Stimulated activated CD4-positive, alpha-beta T cell treated with anti-CD3 and anti-CD28 coated beads, Interleukin-1b, Interleukin-23, amount 100 ng/mL, for 24 hours (primary cell): ENCODE measurements around the gene SERPINI1.

Experiments
- DNase-seq, 4 experiments: peaks; one replicate each; pipeline ENCODE4 v3.0.0-alpha.2; 2020; ENCODE audit warnings: low read depth in 4 of 4, low spot score in 1 of 4

The SERPINI1 gene

GRCh38 chr3:167844528-167844927, 109.0 kb downstream of the SERPINI1 start:
- DNase-seq: no peak

DNA sequence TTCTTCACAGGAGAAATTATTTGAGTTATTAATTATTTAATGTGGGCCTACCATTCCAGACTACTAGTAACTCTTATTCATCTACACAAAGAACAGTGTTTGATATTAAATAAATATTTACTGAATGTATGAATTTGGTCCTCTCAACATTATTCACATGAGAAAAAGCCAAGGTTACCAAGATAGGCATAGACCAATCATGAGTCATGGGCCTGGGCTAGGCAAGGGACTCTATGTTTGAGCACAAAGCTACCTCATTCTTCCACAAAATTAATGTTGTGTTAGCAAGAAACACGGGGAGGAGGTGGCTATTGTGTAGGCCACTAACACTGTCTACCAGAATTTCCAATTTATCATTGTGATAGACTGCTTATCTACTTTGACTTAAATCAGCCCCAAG, 115.7 kb downstream of the SERPINI1 start:
- DNase-seq: no peak

DNA sequence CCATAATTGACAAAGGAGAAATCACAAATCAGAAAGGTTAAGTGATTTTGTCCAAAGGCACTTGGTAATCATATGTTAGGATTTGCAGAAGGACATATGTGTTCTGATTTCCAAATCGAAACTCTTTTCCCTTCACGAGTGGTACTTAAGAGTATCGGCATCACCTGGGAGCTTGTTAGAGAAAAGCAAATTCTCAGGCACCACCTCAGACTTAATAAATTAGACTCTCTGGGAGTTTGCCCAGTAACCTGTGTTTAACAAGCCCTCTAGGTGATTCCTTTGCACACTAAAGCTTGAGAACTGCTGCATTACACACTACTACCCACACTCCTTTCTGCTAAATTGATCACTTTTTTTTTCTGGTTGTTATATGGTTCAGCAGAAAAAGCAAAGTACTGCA, 116.2 kb downstream of the SERPINI1 start:
- DNase-seq: no peak

- no peak for DNase-seq
Measured at GRCh38 chr3:167852216-167852615, 116.7 kb downstream of the SERPINI1 start.

DNA sequence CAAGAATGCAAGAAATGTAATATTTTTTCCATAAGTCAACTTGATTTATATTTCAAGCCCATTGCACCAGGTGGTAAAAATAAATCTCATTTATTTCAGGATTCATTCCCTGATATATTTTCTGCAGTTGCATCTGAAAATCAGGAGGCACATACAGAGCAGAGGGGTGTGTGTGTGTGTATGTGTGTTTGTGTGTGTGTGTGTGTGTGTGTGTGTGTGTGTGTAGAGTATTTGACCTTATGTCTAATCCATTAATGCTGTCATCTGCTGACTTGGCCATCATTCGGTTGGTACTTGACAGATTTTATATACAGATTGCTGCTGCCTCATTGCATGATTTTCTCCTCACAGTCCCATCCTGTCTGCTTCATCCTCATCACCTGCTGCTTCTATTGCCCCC, 118.5 kb downstream of the SERPINI1 start:
- no peak for DNase-seq

DNA sequence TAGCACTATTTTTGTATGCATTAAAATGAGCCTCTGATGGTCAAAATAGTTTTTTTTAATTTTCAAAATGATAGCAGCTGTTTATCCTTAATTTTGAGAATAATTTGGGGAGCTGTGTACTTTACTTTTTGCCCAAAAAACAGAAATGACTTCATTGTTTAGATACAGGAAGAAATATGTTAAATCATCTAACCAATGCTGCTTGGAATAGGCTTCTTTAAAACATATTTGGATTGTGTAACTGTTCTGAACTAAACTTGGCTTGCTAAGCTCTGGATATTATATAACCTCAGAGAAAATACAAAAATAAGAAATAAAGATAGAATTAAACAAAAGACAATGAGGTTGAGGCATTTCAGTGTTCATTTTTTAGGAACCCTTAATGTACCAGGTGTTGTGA, 119.3 kb downstream of the SERPINI1 start:
- DNase-seq: no peak

DNA sequence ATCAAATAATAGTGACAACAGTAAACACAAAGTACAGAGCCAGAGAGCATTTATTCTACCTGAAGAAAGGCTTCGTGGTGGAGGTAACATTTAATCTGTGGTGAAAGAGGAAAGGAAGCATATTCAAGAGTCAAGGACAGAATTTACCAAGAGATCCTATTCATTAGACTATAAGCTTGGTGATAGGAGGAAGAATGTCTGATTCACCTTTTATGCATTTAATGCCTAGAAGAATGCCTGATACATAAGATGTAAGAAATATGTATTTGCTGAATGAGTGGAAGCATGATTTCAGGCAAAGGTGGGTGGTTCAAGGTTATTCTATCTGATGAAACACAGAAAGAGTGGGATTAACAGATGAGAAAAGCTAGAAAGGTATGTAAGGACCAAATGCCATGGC, 119.8 kb downstream of the SERPINI1 start:
- no peak for DNase-seq

GRCh38 chr3:167858865-167859264, 123.3 kb downstream of the SERPINI1 start:
- DNase-seq: no peak

DNA sequence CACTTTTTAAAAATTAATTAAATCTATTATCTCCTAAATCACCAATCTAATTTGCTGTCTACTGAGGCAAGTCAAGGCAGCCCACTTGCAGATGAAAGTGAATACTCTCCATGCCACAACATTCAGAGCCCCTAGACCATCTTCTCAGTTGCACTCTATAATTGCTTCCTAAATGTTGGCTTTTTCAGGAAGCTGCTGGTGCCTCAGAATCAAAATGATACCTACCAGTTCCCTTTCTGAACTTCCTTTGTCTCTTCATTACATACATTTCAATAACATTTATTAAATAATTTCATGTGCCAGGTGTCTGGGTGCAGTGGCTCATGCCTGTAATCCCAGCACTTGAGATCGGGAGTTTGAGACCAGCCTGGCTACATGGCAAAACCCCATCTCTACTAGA, 124.1 kb downstream of the SERPINI1 start:
- DNase-seq: no peak

GRCh38 chr3:167861649-167862048, 126.1 kb downstream of the SERPINI1 start:
- DNase-seq: no peak

- no peak for DNase-seq
Measured at GRCh38 chr3:167862104-167862730, 126.7 kb downstream of the SERPINI1 start.

- no peak for DNase-seq
Measured at GRCh38 chr3:167863811-167864551, 128.5 kb downstream of the SERPINI1 start.

GRCh38 chr3:167864552-167864874, 129.0 kb downstream of the SERPINI1 start:
- DNase-seq: no peak

GRCh38 chr3:167866331-167866730, 130.8 kb downstream of the SERPINI1 start:
- no peak for DNase-seq

- no peak for DNase-seq
Measured at GRCh38 chr3:167867981-167868380, 132.5 kb downstream of the SERPINI1 start.

- DNase-seq: no peak
Measured at GRCh38 chr3:167870181-167870580, 134.7 kb downstream of the SERPINI1 start.

GRCh38 chr3:167870759-167871158, 135.2 kb downstream of the SERPINI1 start:
- no peak for DNase-seq

DNA sequence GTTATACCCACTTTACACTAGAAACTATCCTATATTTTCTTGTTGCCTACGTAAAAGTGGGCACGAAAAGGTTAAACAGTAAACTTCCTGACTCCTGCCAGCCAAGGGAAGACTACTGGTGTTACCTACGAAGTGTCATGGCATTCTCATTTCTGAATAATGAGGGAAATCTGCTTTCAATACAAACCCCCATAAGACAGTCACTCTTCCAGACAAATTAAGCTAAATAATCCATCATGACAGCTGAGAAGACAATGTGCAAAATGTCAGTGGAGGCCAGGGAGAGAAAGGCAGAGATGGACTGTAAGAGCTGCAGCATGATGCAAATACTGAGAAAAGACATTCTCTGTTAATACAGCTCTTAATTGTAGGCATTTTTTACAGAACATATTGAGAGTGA, 136.5 kb downstream of the SERPINI1 start:
- no peak for DNase-seq

- no peak for DNase-seq
Measured at GRCh38 chr3:167872941-167873340, 137.4 kb downstream of the SERPINI1 start.

DNA sequence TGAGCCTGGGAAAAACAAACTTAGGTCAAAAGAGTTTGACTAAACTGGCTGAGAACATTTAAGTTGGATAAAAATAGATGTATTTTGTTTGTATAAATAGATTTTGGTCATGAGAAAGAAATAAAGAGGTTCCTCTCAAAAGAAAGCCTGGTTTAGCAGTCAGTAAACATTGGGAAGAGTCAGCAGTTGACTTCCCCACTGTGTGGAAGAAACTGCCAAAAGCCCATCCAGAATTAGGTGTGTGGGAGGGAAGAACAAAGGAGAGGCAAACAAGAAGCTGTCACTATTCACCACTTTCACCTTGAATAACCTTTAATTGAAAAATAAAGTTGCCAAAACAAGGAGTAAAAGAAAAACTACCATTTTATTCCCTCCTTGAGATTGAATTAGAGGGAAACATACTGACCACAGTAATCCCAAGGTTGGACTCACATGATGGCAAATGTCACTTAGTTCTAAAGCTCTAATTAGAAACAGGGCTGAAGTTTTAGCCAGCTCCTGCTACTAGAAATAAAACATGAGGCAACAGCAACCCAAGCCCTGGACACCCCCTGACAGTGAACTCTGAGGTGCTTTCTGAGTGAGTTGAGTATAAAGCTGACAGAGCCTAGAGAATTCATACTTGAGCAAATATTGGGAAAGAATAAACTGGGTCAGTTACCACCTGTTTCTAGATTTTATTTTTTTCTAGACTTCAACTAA, 139.3 kb downstream of the SERPINI1 start:
- DNase-seq: no peak
